KMS-11 (cell line): ENCODE measurements around the gene FBXO38.

Experiments used
- H2AFZ ChIP-seq: fragments of 200-600 bp; sonication (generic); 2 replicates; pipeline ENCODE4 v1.6.1; 2016; ENCODE audit warnings: antibody characterized with exemption, mixed run types, low read depth
- H3K27ac ChIP-seq: fragments of 200-600 bp; sonication (generic); 2 replicates; pipeline ENCODE4 v1.6.1; 2016; ENCODE audit warnings: mild to moderate bottlenecking, mixed run types
- H3K27me3 ChIP-seq: fragments of 200-600 bp; sonication (generic); 2 replicates; pipeline ENCODE4 v1.6.1; 2017; ENCODE audit warnings: mild to moderate bottlenecking, low read depth, mixed run types, moderate library complexity; ENCODE audit not compliant: insufficient read depth
- H3K36me3 ChIP-seq: fragments of 200-600 bp; sonication (generic); 2 replicates; pipeline ENCODE4 v1.6.1; 2017; ENCODE audit warnings: mild to moderate bottlenecking, mixed run types; ENCODE audit not compliant: insufficient read depth
- H3K4me1 ChIP-seq: fragments of 200-600 bp; sonication (generic); 2 replicates; pipeline ENCODE4 v1.6.1; 2016; ENCODE audit warnings: mild to moderate bottlenecking, low read depth, mixed run types; ENCODE audit not compliant: poor library complexity, severe bottlenecking
- H3K4me2 ChIP-seq: fragments of 200-600 bp; sonication (generic); 2 replicates; pipeline ENCODE4 v1.7.0; 2016; ENCODE audit warnings: mild to moderate bottlenecking, mixed run types
- H3K4me3 ChIP-seq: fragments of 200-600 bp; sonication (generic); IDR thresholded peaks from 2 replicates; pipeline ENCODE4 v1.6.1; 2017; ENCODE audit warnings: low read depth, low read length, mixed read lengths; ENCODE audit not compliant: insufficient read depth
- H3K79me2 ChIP-seq: fragments of 200-600 bp; sonication (generic); 2 replicates; pipeline ENCODE4 v1.6.1; 2016; ENCODE audit warnings: low read depth, mixed run types; ENCODE audit not compliant: insufficient read depth
- H3K9ac ChIP-seq: fragments of 200-600 bp; sonication (generic); 2 replicates; pipeline ENCODE4 v1.6.1; 2016; ENCODE audit warnings: mild to moderate bottlenecking, mixed run types
- H4K20me1 ChIP-seq: fragments of 200-600 bp; sonication (generic); 2 replicates; pipeline ENCODE4 v1.6.1; 2016; ENCODE audit warnings: mild to moderate bottlenecking, mixed run types; ENCODE audit not compliant: insufficient read depth
- CTCF ChIP-seq: fragments of 200-600 bp; sonication (generic); conservative IDR thresholded peaks from 2 replicates; pipeline ENCODE4 v1.6.1; 2017; ENCODE audit warnings: low read depth, mild to moderate bottlenecking, antibody characterized with exemption, low read length, moderate library complexity, mixed read lengths

Gene FBXO38

GRCh38 chr5:148378670-148379069 lies 5.1 kb upstream of the FBXO38 start:
- H3K36me3 ChIP-seq = no peaks in the 10 kb centered on the region
- H3K9ac ChIP-seq = no peak overlapping the region
- no peak for TF ChIP-seq CTCF
- H3K27ac ChIP-seq = no peak overlapping the region
- H3K4me3 ChIP-seq = no peak overlapping the region
- no peak overlapping the region for H2AFZ ChIP-seq
- no peaks in the 10 kb centered on the region for H3K27me3 ChIP-seq
- H3K79me2 ChIP-seq = no peaks in the 10 kb centered on the region
- H3K4me2 ChIP-seq = no peak overlapping the region
- no peaks in the 10 kb centered on the region for H4K20me1 ChIP-seq
- peaks cover 9% of the 10 kb centered on the region for H3K4me1 ChIP-seq

GRCh38 chr5:148379340-148379739 lies 4.4 kb upstream of the FBXO38 start:
- H3K4me3 ChIP-seq = no peak overlapping the region
- H3K4me1 ChIP-seq = peaks cover 9% of the 10 kb centered on the region
- H4K20me1 ChIP-seq = no peaks in the 10 kb centered on the region
- H3K9ac ChIP-seq = no peak overlapping the region
- peaks cover 3% of the 10 kb centered on the region for H3K79me2 ChIP-seq
- H3K27ac ChIP-seq = no peak overlapping the region
- no peak overlapping the region for H2AFZ ChIP-seq
- H3K4me2 ChIP-seq = no peak overlapping the region
- no peak for TF ChIP-seq CTCF
- H3K27me3 ChIP-seq = no peaks in the 10 kb centered on the region
- no peaks in the 10 kb centered on the region for H3K36me3 ChIP-seq

GRCh38 chr5:148381906-148382305 lies 1.9 kb upstream of the FBXO38 start:
- Histone ChIP-seq H3K79me2 (peaks cover 29% of the 10 kb centered on the region), H3K36me3 (no peaks in the 10 kb centered on the region), H3K4me3 (no peak overlapping the region), H4K20me1 (no peaks in the 10 kb centered on the region), H2AFZ (no peak overlapping the region), H3K27me3 (no peaks in the 10 kb centered on the region), H3K9ac (no peak overlapping the region), H3K4me2 (no peak overlapping the region), H3K4me1 (peaks cover 16% of the 10 kb centered on the region), H3K27ac (no peak overlapping the region)
- no peak for TF ChIP-seq CTCF

- H3K36me3 ChIP-seq = no peaks in the 10 kb centered on the region
- peaks cover 30% of the 10 kb centered on the region for H3K79me2 ChIP-seq
- peak overlapping the region; percentile 76 for H3K9ac ChIP-seq
- H3K27me3 ChIP-seq = no peaks in the 10 kb centered on the region
- TF ChIP-seq CTCF = no peak
- H2AFZ ChIP-seq = peak overlapping the region; percentile 75
- H4K20me1 ChIP-seq = no peaks in the 10 kb centered on the region
- H3K4me1 ChIP-seq = peaks cover 16% of the 10 kb centered on the region
- H3K4me3 ChIP-seq = peak overlapping the region; percentile 57
- H3K27ac ChIP-seq = peak overlapping the region; percentile 55
- H3K4me2 ChIP-seq = peak overlapping the region; percentile 49
Measured at GRCh38 chr5:148382961-148383360, 797 bp upstream of the FBXO38 start.

GRCh38 chr5:148384380-148384737 lies 601 bp downstream of the FBXO38 start:
- Histone ChIP-seq H3K4me1 (peaks cover 16% of the 10 kb centered on the region), H3K27me3 (no peaks in the 10 kb centered on the region), H3K27ac (peak overlapping the region; percentile 55), H3K36me3 (no peaks in the 10 kb centered on the region), H3K9ac (peak overlapping the region; percentile 76), H4K20me1 (no peaks in the 10 kb centered on the region), H3K79me2 (peaks cover 37% of the 10 kb centered on the region), H2AFZ (peak overlapping the region; percentile 75), H3K4me3 (no peak overlapping the region), H3K4me2 (peak overlapping the region; percentile 91)
- TF ChIP-seq CTCF = no peak
